OCI-LY3 (cell line): ENCODE results near the gene PTPRD.

ENCODE experiments used
- EZH2phosphoT487 ChIP-seq: fragments of 200-600 bp; shearing (Covaris generic); IDR thresholded peaks from 2 replicates; pipeline ENCODE4 v1.6.1; 2018; ENCODE audit warnings: antibody characterized with exemption, mixed run types, low read depth
- TF ChIP-seq, protein P1 (sequence below): fragments of 200-600, 300-600 bp; sonication (generic); IDR thresholded peaks from 2 replicates; pipeline ENCODE4 v1.5.1; 2014; ENCODE audit warnings: antibody characterized with exemption, low read length, low read depth

DNA sequence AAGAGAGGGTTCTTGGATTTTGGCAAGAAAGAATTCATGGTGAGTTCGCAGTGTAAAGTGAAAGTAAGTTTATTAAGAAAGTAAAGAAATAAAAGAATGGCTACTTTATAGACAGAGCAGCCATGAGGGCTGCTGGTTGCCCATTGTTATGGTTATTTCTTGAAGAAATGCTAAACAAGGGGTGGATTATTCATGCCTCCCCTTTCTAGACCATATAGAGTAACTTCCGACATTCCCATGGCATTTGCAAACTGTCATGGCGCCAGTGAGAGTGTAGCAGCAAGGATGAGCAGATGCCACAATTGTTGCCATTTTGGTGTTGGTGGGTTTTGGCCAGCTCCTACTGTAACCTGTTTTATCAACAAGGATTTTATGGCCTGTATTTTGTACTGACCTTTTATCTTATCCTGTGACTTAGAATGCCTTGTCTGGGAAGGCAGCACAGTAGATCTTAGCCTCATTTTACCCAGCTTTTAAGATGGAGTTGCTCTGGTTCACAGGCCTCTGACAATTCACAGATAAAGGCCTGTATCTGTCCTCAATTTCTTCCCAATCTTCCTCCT is 1787.1 kb downstream of the PTPRD start:
- TF ChIP-seq, protein P1, sequence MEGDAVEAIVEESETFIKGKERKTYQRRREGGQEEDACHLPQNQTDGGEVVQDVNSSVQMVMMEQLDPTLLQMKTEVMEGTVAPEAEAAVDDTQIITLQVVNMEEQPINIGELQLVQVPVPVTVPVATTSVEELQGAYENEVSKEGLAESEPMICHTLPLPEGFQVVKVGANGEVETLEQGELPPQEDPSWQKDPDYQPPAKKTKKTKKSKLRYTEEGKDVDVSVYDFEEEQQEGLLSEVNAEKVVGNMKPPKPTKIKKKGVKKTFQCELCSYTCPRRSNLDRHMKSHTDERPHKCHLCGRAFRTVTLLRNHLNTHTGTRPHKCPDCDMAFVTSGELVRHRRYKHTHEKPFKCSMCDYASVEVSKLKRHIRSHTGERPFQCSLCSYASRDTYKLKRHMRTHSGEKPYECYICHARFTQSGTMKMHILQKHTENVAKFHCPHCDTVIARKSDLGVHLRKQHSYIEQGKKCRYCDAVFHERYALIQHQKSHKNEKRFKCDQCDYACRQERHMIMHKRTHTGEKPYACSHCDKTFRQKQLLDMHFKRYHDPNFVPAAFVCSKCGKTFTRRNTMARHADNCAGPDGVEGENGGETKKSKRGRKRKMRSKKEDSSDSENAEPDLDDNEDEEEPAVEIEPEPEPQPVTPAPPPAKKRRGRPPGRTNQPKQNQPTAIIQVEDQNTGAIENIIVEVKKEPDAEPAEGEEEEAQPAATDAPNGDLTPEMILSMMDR, result no peak
- TF ChIP-seq EZH2phosphoT487, result no peak
